ENCODE data around the gene TMEM150B.

TMEM150B gene

GRCh38 chr19:55353356-55353802, 28.2 kb upstream of the TMEM150B start:
- FAIRE-seq (no peak), DNase-seq (ENCODE audit: insufficient read length) (no peak)

GRCh38 chr19:55352549-55353145, 27.5 kb upstream of the TMEM150B start:
- FAIRE-seq (no peak), DNase-seq (ENCODE audit: insufficient read length) (no peak)

More at GRCh38 chr19:55353356-55353802, 28.2 kb upstream of the TMEM150B start:
- TF ChIP-seq TAF1 (IDR thresholded peaks at IDR 0.05; ENCODE audit: borderline replicate concordance, low read depth, low read length) (no peak), POLR2AphosphoS5 (IDR thresholded peaks at IDR 0.05; ENCODE audit: low read depth, low read length) (no peak), POLR2A (IDR thresholded peaks at IDR 0.05; ENCODE audit: low read depth, low read length) (no peak)

GRCh38 chr19:55352040-55352439, 26.9 kb upstream of the TMEM150B start:
- no peak for FAIRE-seq
- no peak for TF ChIP-seq POLR2A (IDR thresholded peaks at IDR 0.05; ENCODE audit: low read depth, low read length)
- no peak for TF ChIP-seq TAF1 (IDR thresholded peaks at IDR 0.05; ENCODE audit: borderline replicate concordance, low read depth, low read length)
- no peak for DNase-seq (ENCODE audit: insufficient read length)

More at GRCh38 chr19:55352549-55353145, 27.5 kb upstream of the TMEM150B start:
- TF ChIP-seq TAF1 (IDR thresholded peaks at IDR 0.05; ENCODE audit: borderline replicate concordance, low read depth, low read length) (no peak), POLR2A (IDR thresholded peaks at IDR 0.05; ENCODE audit: low read depth, low read length) (no peak), POLR2AphosphoS5 (IDR thresholded peaks at IDR 0.05; ENCODE audit: low read depth, low read length) (no peak)

GRCh38 chr19:55350620-55351315, 25.6 kb upstream of the TMEM150B start:
- no peak for TF ChIP-seq POLR2AphosphoS5 (IDR thresholded peaks at IDR 0.05; ENCODE audit: low read depth, low read length)
- TF ChIP-seq TAF1 (IDR thresholded peaks at IDR 0.05; ENCODE audit: borderline replicate concordance, low read depth, low read length), result no peak
- no peak for TF ChIP-seq POLR2A (IDR thresholded peaks at IDR 0.05; ENCODE audit: low read depth, low read length)
- DNase-seq (ENCODE audit: insufficient read length) (no peak), FAIRE-seq (no peak)

- DNase-seq (ENCODE audit: insufficient read length) (no peak), FAIRE-seq (no peak)
- TF ChIP-seq POLR2AphosphoS5 (IDR thresholded peaks at IDR 0.05; ENCODE audit: low read depth, low read length) (no peak), TAF1 (IDR thresholded peaks at IDR 0.05; ENCODE audit: borderline replicate concordance, low read depth, low read length) (no peak), POLR2A (IDR thresholded peaks at IDR 0.05; ENCODE audit: low read depth, low read length) (no peak)
These were observed 23.3 kb upstream of the TMEM150B start for GRCh38 chr19:55348317-55349034.

GRCh38 chr19:55347442-55348009, 22.4 kb upstream of the TMEM150B start:
- DNase-seq (ENCODE audit: insufficient read length) (no peak), FAIRE-seq (no peak)
- TF ChIP-seq POLR2A (IDR thresholded peaks at IDR 0.05; ENCODE audit: low read depth, low read length) (no peak), POLR2AphosphoS5 (IDR thresholded peaks at IDR 0.05; ENCODE audit: low read depth, low read length) (no peak), TAF1 (IDR thresholded peaks at IDR 0.05; ENCODE audit: borderline replicate concordance, low read depth, low read length) (no peak)

- no peak for TF ChIP-seq POLR2AphosphoS5 (IDR thresholded peaks at IDR 0.05; ENCODE audit: low read depth, low read length)
- no peak for TF ChIP-seq POLR2A (IDR thresholded peaks at IDR 0.05; ENCODE audit: low read depth, low read length)
- no peak for TF ChIP-seq TAF1 (IDR thresholded peaks at IDR 0.05; ENCODE audit: borderline replicate concordance, low read depth, low read length)
- FAIRE-seq, result no peak
- no peak for DNase-seq (ENCODE audit: insufficient read length)
These were observed 21.7 kb upstream of the TMEM150B start for GRCh38 chr19:55346725-55347441.

- FAIRE-seq (no peak), DNase-seq (ENCODE audit: insufficient read length) (no peak)
- TF ChIP-seq TAF1 (IDR thresholded peaks at IDR 0.05; ENCODE audit: borderline replicate concordance, low read depth, low read length) (no peak), POLR2A (IDR thresholded peaks at IDR 0.05; ENCODE audit: low read depth, low read length) (no peak)
These were observed 20.9 kb upstream of the TMEM150B start for GRCh38 chr19:55345818-55346724.

GRCh38 chr19:55345101-55345817, 20.1 kb upstream of the TMEM150B start:
- TF ChIP-seq POLR2A (IDR thresholded peaks at IDR 0.05; ENCODE audit: low read depth, low read length) (no peak), POLR2AphosphoS5 (IDR thresholded peaks at IDR 0.05; ENCODE audit: low read depth, low read length) (no peak), TAF1 (IDR thresholded peaks at IDR 0.05; ENCODE audit: borderline replicate concordance, low read depth, low read length) (no peak)
- DNase-seq (ENCODE audit: insufficient read length) (no peak), FAIRE-seq (no peak)

GRCh38 chr19:55344444-55344843, 19.3 kb upstream of the TMEM150B start:
- no peak for DNase-seq (ENCODE audit: insufficient read length)
- no peak for TF ChIP-seq POLR2AphosphoS5 (IDR thresholded peaks at IDR 0.05; ENCODE audit: low read depth, low read length)
- no peak for TF ChIP-seq TAF1 (IDR thresholded peaks at IDR 0.05; ENCODE audit: borderline replicate concordance, low read depth, low read length)
- no peak for TF ChIP-seq POLR2A (IDR thresholded peaks at IDR 0.05; ENCODE audit: low read depth, low read length)
- FAIRE-seq, result no peak
